Mammary epithelial cell (primary cell): Measurements from ENCODE around the gene TP63.

ENCODE experiments used
- EZH2 ChIP-seq: IDR thresholded peaks from 2 replicates; pipeline ENCODE4 v1.6.1; 2012; ENCODE audit warnings: low read length, inconsistent platforms, borderline replicate concordance
- TF ChIP-seq, protein P1 (sequence below), 2 donors: IDR thresholded peaks in 1 of 2; conservative IDR thresholded peaks in 1 of 2; 2 replicates each; pipeline ENCODE4 v1.5.1; 2011 to 2012; ENCODE audit warnings: inconsistent platforms in 2 of 2, low read length in 2 of 2, mild to moderate bottlenecking in 2 of 2, control low read depth in 1 of 2, low read depth in 1 of 2; ENCODE audit not compliant: insufficient read depth in 1 of 2; ENCODE audit errors: extremely low read depth in 1 of 2

GRCh38 chr3:189827108-189827507 is 195.9 kb downstream of the TP63 start:
- no peak for TF ChIP-seq EZH2
- TF ChIP-seq, protein P1, sequence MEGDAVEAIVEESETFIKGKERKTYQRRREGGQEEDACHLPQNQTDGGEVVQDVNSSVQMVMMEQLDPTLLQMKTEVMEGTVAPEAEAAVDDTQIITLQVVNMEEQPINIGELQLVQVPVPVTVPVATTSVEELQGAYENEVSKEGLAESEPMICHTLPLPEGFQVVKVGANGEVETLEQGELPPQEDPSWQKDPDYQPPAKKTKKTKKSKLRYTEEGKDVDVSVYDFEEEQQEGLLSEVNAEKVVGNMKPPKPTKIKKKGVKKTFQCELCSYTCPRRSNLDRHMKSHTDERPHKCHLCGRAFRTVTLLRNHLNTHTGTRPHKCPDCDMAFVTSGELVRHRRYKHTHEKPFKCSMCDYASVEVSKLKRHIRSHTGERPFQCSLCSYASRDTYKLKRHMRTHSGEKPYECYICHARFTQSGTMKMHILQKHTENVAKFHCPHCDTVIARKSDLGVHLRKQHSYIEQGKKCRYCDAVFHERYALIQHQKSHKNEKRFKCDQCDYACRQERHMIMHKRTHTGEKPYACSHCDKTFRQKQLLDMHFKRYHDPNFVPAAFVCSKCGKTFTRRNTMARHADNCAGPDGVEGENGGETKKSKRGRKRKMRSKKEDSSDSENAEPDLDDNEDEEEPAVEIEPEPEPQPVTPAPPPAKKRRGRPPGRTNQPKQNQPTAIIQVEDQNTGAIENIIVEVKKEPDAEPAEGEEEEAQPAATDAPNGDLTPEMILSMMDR (conservative IDR thresholded peaks at IDR 0.05 in 1 of 2, IDR thresholded peaks at IDR 0.05 in 1 of 2; ENCODE audit: extremely low read depth in 1 of 2, insufficient read depth in 1 of 2, low read depth in 1 of 2, low read length in 2 of 2): no peak
